Small intestine (tissue), 16 donors: ENCODE data around the gene SMARCD3. TPM values are rescaled to one million over a fixed set of nuclear protein-coding genes. Genes with fewer than 3 reads are reported as not detected.

Experiments
- DNase-seq, 2 donors: peaks; one replicate each; pipeline versions ENCODE4 v3.0.0 to v3.0.0-alpha.2; 2013
- FAIRE-seq: peaks from 2 replicates; lab custom pipeline; 2012; peaks lifted over from hg19 to GRCh38; lab: Jason Lieb, UNC
- H3K27ac ChIP-seq, 3 donors: one replicate each; pipeline ENCODE4 v1.5.1; 2013; ENCODE audit warnings: low read length in 2 of 3, mild to moderate bottlenecking in 2 of 3, control low read depth in 1 of 3, inconsistent platforms in 1 of 3, low read depth in 1 of 3, moderate library complexity in 1 of 3
- H3K27me3 ChIP-seq, 3 donors: one replicate each; pipeline ENCODE4 v1.6.1; 2013; ENCODE audit warnings: low read length in 3 of 3, inconsistent platforms in 1 of 3; ENCODE audit not compliant: control insufficient read depth in 3 of 3, insufficient read depth in 3 of 3
- H3K36me3 ChIP-seq, 3 donors: one replicate each; pipeline ENCODE4 v1.6.1; 2013; ENCODE audit warnings: low read length in 3 of 3, inconsistent platforms in 1 of 3, low read depth in 1 of 3, mild to moderate bottlenecking in 1 of 3, moderate library complexity in 1 of 3; ENCODE audit not compliant: control insufficient read depth in 3 of 3, insufficient read depth in 2 of 3
- H3K4me1 ChIP-seq, 3 donors: one replicate each; pipeline ENCODE4 v1.6.1; 2013; ENCODE audit warnings: low read length in 2 of 3, inconsistent platforms in 1 of 3, low read depth in 1 of 3, mild to moderate bottlenecking in 1 of 3, moderate library complexity in 1 of 3; ENCODE audit not compliant: control insufficient read depth in 3 of 3, insufficient read depth in 2 of 3
- H3K4me3 ChIP-seq, 3 donors: one replicate each; pipeline ENCODE4 v1.5.1; 2013; ENCODE audit warnings: low read length in 3 of 3, control low read depth in 1 of 3, inconsistent platforms in 1 of 3, low read depth in 1 of 3, mild to moderate bottlenecking in 1 of 3, moderate library complexity in 1 of 3
- H3K9me3 ChIP-seq, 2 donors: one replicate each; pipeline ENCODE4 v1.6.1; 2013; ENCODE audit warnings: low read depth in 1 of 2, low read length in 1 of 2; ENCODE audit not compliant: control insufficient read depth in 2 of 2, insufficient read depth in 1 of 2
- WGBS, 3 donors: extraction: QIAGEN DNeasy Blood & Tissue Kit; methylation state at CpG; one replicate each; pipeline ENCODE4 v1.1.7; 2013; 5-methylcytosine and 5-hydroxymethylcytosine counted together
- long read RNA-seq, 10 donors: transcript quantifications; one replicate each; lab custom pipeline, GENCODE V29; 2026
- polyA plus RNA-seq, 4 donors: library from polyadenylated mRNA; stranded (reverse) in 3 of 4; unstranded in 1 of 4; fragments of 200-250 nt in 3 of 4; fragments of 120-200 nt in 1 of 4; gene quantifications; one replicate each; pipeline versions ENCODE4 v1.2.1 to v1.2.3, GENCODE V29; 2013
- donor health status: healthy with polysubstance abuse.
- donor health status: control.
- donor health status: control.
- donor health status: Bipolar disorder and iron deficiency.
- donor health status: healthy.

SMARCD3 gene
- 10 to 100 TPM in 2 of 4 donors, 1 to 10 TPM in 1, under 1 TPM in 1; 0.89 to 16.0 (median 10.3) TPM for polyA plus RNA-seq
- long read RNA-seq, donor 1, partial matches to known transcripts = 0 of 4 reads
- long read RNA-seq, donor 1, other reads (novel, unspliced or antisense) = 0 of 4 reads
- long read RNA-seq, donor 2, partial matches to known transcripts = 0 of 1 reads
- long read RNA-seq, donor 2, other reads (novel, unspliced or antisense) = 0 of 1 reads
- long read RNA-seq, donor 3, partial matches to known transcripts = 0 of 4 reads
- long read RNA-seq, donor 3, other reads (novel, unspliced or antisense) = 0 of 4 reads
- long read RNA-seq, donor 4 = 0 reads
- long read RNA-seq, donor 5, partial matches to known transcripts = 0 of 1 reads
- long read RNA-seq, donor 5, other reads (novel, unspliced or antisense) = 0 of 1 reads
- long read RNA-seq, donor 6, partial matches to known transcripts = 0 of 3 reads
- long read RNA-seq, donor 6, other reads (novel, unspliced or antisense) = 0 of 3 reads
- long read RNA-seq, donor 7, transcript SMARCD3-201 (13 exons, 1,993 nt) = major isoform, 39 of 65 reads
- long read RNA-seq, donor 7, transcript SMARCD3-206 (4 exons, 1,755 nt) = minor isoform, 7 of 65 reads
- long read RNA-seq, donor 7, partial matches to known transcripts = 13 of 65 reads
- long read RNA-seq, donor 7, other reads (novel, unspliced or antisense) = 0 of 65 reads
- long read RNA-seq, donor 8, partial matches to known transcripts = 0 of 2 reads
- long read RNA-seq, donor 8, other reads (novel, unspliced or antisense) = 0 of 2 reads
- long read RNA-seq, donor 9, partial matches to known transcripts = 0 of 1 reads
- long read RNA-seq, donor 9, other reads (novel, unspliced or antisense) = 0 of 1 reads
- long read RNA-seq, donor 10, partial matches to known transcripts = 0 of 6 reads
- long read RNA-seq, donor 10, other reads (novel, unspliced or antisense) = 0 of 6 reads

GRCh38 chr7:151248346-151249033 lies at the start of gene SMARCD3:
Gene SMARCD3 (minus strand): TSS chr7:151248694. CDS start chr7:151248562, 132 bp downstream.
- peak within 1 kb of the TSS in 2 of 3 donors; percentile 43 to 80 for H3K27ac ChIP-seq
- H3K9me3 ChIP-seq = no peaks in the 10 kb centered on the region
- H3K27me3 ChIP-seq = peaks cover 0 to 68% (median 11%) of the 10 kb centered on the region in 3 donors
- H3K4me1 ChIP-seq = peaks cover 4 to 44% (median 5%) of the 10 kb centered on the region in 3 donors
- no peaks in the 10 kb centered on the region for H3K36me3 ChIP-seq
- DNase-seq = peak in 1 of 2 donors; percentile 85
- H3K4me3 ChIP-seq = peak within 1 kb of the TSS; percentile 41 to 56 (median 45)
- WGBS, 3 donors = 1% methylated on average over 34 to 71 of the region's 71 CpGs
- no peak for FAIRE-seq

GRCh38 chr7:151296202-151296992 lies 47.9 kb upstream of the SMARCD3 start:
- Histone ChIP-seq H3K27me3 (peaks cover 0 to 20% (median 0%) of the 10 kb centered on the region in 3 donors), H3K4me1 (no peaks in the 10 kb centered on the region), H3K4me3 (no peak overlapping the region), H3K27ac (no peak overlapping the region), H3K9me3 (peaks cover 0 to 3% of the 10 kb centered on the region in 2 donors), H3K36me3 (no peaks in the 10 kb centered on the region)
- WGBS, 3 donors = 45 to 51% (median 51%) methylated on average over 3 of the region's 3 CpGs
- no peak for FAIRE-seq
- DNase-seq = no peak

- no peaks in the 10 kb centered on the region for H3K9me3 ChIP-seq
- WGBS, 3 donors = 62 to 76% (median 76%) methylated on average over 3 of the region's 3 CpGs
- no peak overlapping the region for H3K27ac ChIP-seq
- FAIRE-seq (no peak), DNase-seq (no peak)
- peaks cover 0 to 14% (median 0%) of the 10 kb centered on the region in 3 donors for H3K27me3 ChIP-seq
- no peak overlapping the region for H3K4me3 ChIP-seq
- no peaks in the 10 kb centered on the region for H3K4me1 ChIP-seq
- H3K36me3 ChIP-seq = no peaks in the 10 kb centered on the region
These were observed 44.4 kb upstream of the SMARCD3 start for GRCh38 chr7:151292850-151293249.

- DNase-seq = no peak
- H3K27ac ChIP-seq = no peak overlapping the region
- H3K4me1 ChIP-seq = no peaks in the 10 kb centered on the region
- FAIRE-seq = no peak
- WGBS, 3 donors = 30 to 62% (median 56%) methylated on average over 2 of the region's 2 CpGs
- H3K4me3 ChIP-seq = no peak overlapping the region
- H3K27me3 ChIP-seq = peaks cover 0 to 17% (median 0%) of the 10 kb centered on the region in 3 donors
- H3K9me3 ChIP-seq = no peaks in the 10 kb centered on the region
- no peaks in the 10 kb centered on the region for H3K36me3 ChIP-seq
These were observed 42.7 kb upstream of the SMARCD3 start for GRCh38 chr7:151291206-151291605.

- 52 to 62% (median 57%) methylated on average over 4 of the region's 4 CpGs for WGBS, 3 donors
- FAIRE-seq (no peak), DNase-seq (no peak)
- Histone ChIP-seq H3K27me3 (peaks cover 0 to 20% (median 0%) of the 10 kb centered on the region in 3 donors), H3K36me3 (no peaks in the 10 kb centered on the region), H3K27ac (no peak overlapping the region), H3K4me1 (no peaks in the 10 kb centered on the region), H3K4me3 (no peak overlapping the region), H3K9me3 (no peaks in the 10 kb centered on the region)
These were observed 41.9 kb upstream of the SMARCD3 start for GRCh38 chr7:151290355-151290760.

- no peaks in the 10 kb centered on the region for H3K4me1 ChIP-seq
- no peak overlapping the region for H3K27ac ChIP-seq
- FAIRE-seq (no peak), DNase-seq (no peak)
- H3K4me3 ChIP-seq = no peak overlapping the region
- H3K27me3 ChIP-seq = peaks cover 0 to 21% (median 0%) of the 10 kb centered on the region in 3 donors
- WGBS, 3 donors = 81 to 88% (median 83%) methylated on average over 2 of the region's 2 CpGs
- H3K36me3 ChIP-seq = no peaks in the 10 kb centered on the region
- no peaks in the 10 kb centered on the region for H3K9me3 ChIP-seq
These were observed 41.4 kb upstream of the SMARCD3 start for GRCh38 chr7:151289891-151290290.

GRCh38 chr7:151286148-151286547 lies 37.7 kb upstream of the SMARCD3 start:
- 20 to 45% (median 36%) methylated on average over 2 of the region's 2 CpGs for WGBS, 3 donors
- DNase-seq (no peak), FAIRE-seq (no peak)
- Histone ChIP-seq H3K4me1 (no peaks in the 10 kb centered on the region), H3K27me3 (peaks cover 0 to 27% (median 0%) of the 10 kb centered on the region in 3 donors), H3K27ac (no peak overlapping the region), H3K4me3 (no peak overlapping the region), H3K9me3 (peaks cover 0 to 2% of the 10 kb centered on the region in 2 donors), H3K36me3 (no peaks in the 10 kb centered on the region)
